ENCODE data around the gene XXYLT1.

XXYLT1 gene

GRCh38 chr3:195072916-195073564 lies 197.9 kb downstream of the XXYLT1 start:
- DNase-seq = no peak

GRCh38 chr3:195071916-195072820 lies 198.8 kb downstream of the XXYLT1 start:
- DNase-seq = no peak

- DNase-seq = no peak
Observed at GRCh38 chr3:195071011-195071728, 199.8 kb downstream of the XXYLT1 start.

GRCh38 chr3:195070336-195070735 lies 200.6 kb downstream of the XXYLT1 start:
- DNase-seq = no peak

- DNase-seq = no peak
Observed at GRCh38 chr3:195069501-195070251, 201.3 kb downstream of the XXYLT1 start.

- DNase-seq = no peak
Observed at GRCh38 chr3:195068084-195069080, 202.6 kb downstream of the XXYLT1 start.

- no peak for DNase-seq
Observed at GRCh38 chr3:195066441-195066841, 204.5 kb downstream of the XXYLT1 start.

GRCh38 chr3:195065864-195066185 lies 205.1 kb downstream of the XXYLT1 start:
- no peak for DNase-seq

GRCh38 chr3:195065142-195065863 lies 205.7 kb downstream of the XXYLT1 start:
- no peak for DNase-seq

GRCh38 chr3:195064300-195064931 lies 206.5 kb downstream of the XXYLT1 start:
- DNase-seq = no peak

GRCh38 chr3:195063581-195064193 lies 207.3 kb downstream of the XXYLT1 start:
- no peak for DNase-seq

- DNase-seq = no peak
Observed at GRCh38 chr3:195062866-195063540, 208.0 kb downstream of the XXYLT1 start.

- no peak for DNase-seq
Observed at GRCh38 chr3:195061756-195062655, 209.0 kb downstream of the XXYLT1 start.

- no peak for DNase-seq
Observed at GRCh38 chr3:195060531-195061291, 210.2 kb downstream of the XXYLT1 start.

- no peak for DNase-seq
Observed at GRCh38 chr3:195060217-195060481, 210.8 kb downstream of the XXYLT1 start.

- DNase-seq = no peak
Observed at GRCh38 chr3:195059471-195060216, 211.3 kb downstream of the XXYLT1 start.

GRCh38 chr3:195059006-195059350 lies 212.0 kb downstream of the XXYLT1 start:
- DNase-seq = no peak

Measured in activated CD4-positive, alpha-beta T cell treated with anti-CD3 and anti-CD28 coated beads, Interleukin-10, Interleukin-2, amounts not matched to agents 100 ng/mL and 50 ng/mL, durations not matched to agents 16 hours and 8 hours (primary cell).